ENCODE results near the gene LMF2.
A peak's percentile ranks its signal among the peaks of the same experiment; 100 is the strongest.
"Not testable (repeated sequence)": the region's sequence is repeated elsewhere in the genome, so short reads cannot be mapped to it uniquely, and the experiment has no call there.

Gene LMF2

DNA sequence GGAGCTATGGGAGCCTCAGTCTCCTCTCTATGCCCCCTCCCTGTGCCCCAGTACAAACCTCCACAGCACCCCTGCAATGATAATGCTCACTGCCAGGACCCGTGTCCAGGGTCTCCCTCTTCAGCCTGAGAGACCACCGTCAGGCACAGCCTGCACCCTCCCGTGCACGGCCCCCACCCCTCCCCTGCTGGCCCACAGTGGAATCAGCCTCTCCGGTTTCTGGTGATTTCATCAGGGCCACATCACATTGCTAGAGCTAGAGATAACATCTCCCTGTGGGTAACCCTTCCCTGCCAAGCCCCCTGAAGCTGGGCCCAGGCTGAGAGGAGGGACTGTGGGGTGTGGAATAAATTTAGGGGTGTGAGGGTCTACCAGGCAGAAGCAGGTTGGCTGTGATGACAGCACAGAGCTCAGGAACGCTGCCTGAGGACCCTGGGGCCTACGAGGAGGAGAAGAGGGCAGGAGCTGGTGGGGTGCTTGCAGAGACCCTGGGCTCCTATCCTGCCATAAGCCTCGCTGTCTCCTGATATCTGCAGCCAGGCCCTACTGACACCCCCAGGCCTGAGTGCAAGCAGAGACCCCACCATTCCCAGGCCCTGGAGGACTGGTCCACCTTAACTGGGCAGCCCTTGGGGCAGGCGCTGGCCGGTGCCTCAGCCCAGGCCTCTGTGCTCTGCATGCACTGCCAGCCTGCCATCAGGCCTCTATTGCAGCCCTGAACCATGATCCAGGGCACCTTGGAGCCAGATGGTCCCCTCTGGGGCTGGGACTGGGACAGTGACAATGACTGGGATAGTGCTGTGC, 38.2 kb upstream of the LMF2 start, which contains the start of gene KLHDC7B:
Gene KLHDC7B, plus strand, starts transcription at position 378 of the 804 bp plus-strand sequence. Its CDS starts 345 bp downstream, at position 723.
- peak within 1 kb of the TSS; percentile 65 for H3K9ac ChIP-seq (ENCODE audit: low read length)
- H3K27me3 ChIP-seq (ENCODE audit: control insufficient read depth, insufficient read depth, low read length), result peaks cover 45% of the 10 kb centered on the region
- peaks cover 34% of the 10 kb centered on the region for H3K4me1 ChIP-seq (ENCODE audit: control insufficient read depth, insufficient read depth, low read length)
- no peak within 1 kb of the TSS for H3K4me3 ChIP-seq (ENCODE audit: low read length)
- no peaks in the 10 kb centered on the region for H3K36me3 ChIP-seq (ENCODE audit: control insufficient read depth, insufficient read depth, low read length)
- H3K9me3 ChIP-seq (ENCODE audit: control insufficient read depth, low read length), result no peaks in the 10 kb centered on the region

GRCh38 chr22:50544746-50545253, 37.3 kb upstream of the LMF2 start:
- Histone ChIP-seq H3K36me3 (ENCODE audit: control insufficient read depth, insufficient read depth, low read length) (no peaks in the 10 kb centered on the region), H3K9ac (ENCODE audit: low read length) (peak overlapping the region; percentile 65), H3K27me3 (ENCODE audit: control insufficient read depth, insufficient read depth, low read length) (peaks cover 39% of the 10 kb centered on the region), H3K9me3 (ENCODE audit: control insufficient read depth, low read length) (no peaks in the 10 kb centered on the region), H3K4me3 (ENCODE audit: low read length) (no peak overlapping the region), H3K4me1 (ENCODE audit: control insufficient read depth, insufficient read depth, low read length) (peaks cover 40% of the 10 kb centered on the region)

GRCh38 chr22:50544078-50544745, 36.7 kb upstream of the LMF2 start:
- peaks cover 44% of the 10 kb centered on the region for H3K4me1 ChIP-seq (ENCODE audit: control insufficient read depth, insufficient read depth, low read length)
- peak overlapping the region; percentile 8 for H3K4me3 ChIP-seq (ENCODE audit: low read length)
- H3K27me3 ChIP-seq (ENCODE audit: control insufficient read depth, insufficient read depth, low read length), result peaks cover 36% of the 10 kb centered on the region
- H3K9me3 ChIP-seq (ENCODE audit: control insufficient read depth, low read length), result no peaks in the 10 kb centered on the region
- peak overlapping the region; percentile 65 for H3K9ac ChIP-seq (ENCODE audit: low read length)
- H3K36me3 ChIP-seq (ENCODE audit: control insufficient read depth, insufficient read depth, low read length), result no peaks in the 10 kb centered on the region

DNA sequence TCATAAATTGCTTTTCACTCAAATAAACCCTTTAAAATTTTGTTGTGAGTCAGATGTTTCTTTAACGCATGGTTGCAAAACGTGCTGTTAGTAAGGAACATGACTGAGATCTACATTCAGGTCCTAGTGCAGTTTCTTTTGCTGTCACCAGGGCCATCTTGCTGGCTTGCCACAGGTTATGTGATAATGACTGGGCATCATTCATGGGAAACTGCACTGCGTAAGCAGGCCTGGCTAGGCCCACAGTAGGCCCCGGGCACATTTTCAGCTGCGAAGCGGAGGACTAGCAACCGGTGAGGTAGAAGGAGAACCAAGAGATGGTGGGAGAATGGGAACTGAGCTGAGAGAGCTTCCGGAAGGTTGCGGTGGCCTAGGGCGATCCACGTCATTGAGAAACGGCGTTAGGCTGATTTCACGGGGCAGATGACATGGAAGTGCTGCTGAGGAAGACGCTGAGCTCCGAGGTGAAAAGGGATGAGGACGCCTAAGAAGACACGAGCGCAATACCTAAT, 35.0 kb upstream of the LMF2 start:
- no peaks in the 10 kb centered on the region for H3K9me3 ChIP-seq (ENCODE audit: control insufficient read depth, low read length)
- peaks cover 46% of the 10 kb centered on the region for H3K4me1 ChIP-seq (ENCODE audit: control insufficient read depth, insufficient read depth, low read length)
- H3K27me3 ChIP-seq (ENCODE audit: control insufficient read depth, insufficient read depth, low read length), result peaks cover 19% of the 10 kb centered on the region
- no peak overlapping the region for H3K4me3 ChIP-seq (ENCODE audit: low read length)
- H3K36me3 ChIP-seq (ENCODE audit: control insufficient read depth, insufficient read depth, low read length), result no peaks in the 10 kb centered on the region
- H3K9ac ChIP-seq (ENCODE audit: low read length), result no peak overlapping the region

DNA sequence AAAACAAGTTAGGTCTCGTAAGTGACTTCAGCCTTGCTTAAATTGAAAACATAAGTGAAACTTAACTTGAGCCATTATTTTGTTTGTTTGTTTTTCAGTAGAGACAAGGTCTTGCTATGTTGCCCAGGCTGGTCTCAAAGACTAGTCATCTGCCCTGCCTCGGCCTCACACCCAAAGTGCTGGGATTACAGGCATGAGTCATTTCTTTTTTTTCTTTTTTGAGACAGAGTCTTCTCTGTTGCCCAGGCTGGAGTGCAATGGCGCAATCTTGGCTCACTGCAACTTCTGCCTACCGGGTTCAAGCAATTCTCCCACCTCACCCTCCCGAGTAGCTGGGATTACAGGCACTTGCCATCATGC, 34.1 kb upstream of the LMF2 start:
- H3K36me3 ChIP-seq (ENCODE audit: control insufficient read depth, insufficient read depth, low read length); H3K9ac ChIP-seq (ENCODE audit: low read length); H3K9me3 ChIP-seq (ENCODE audit: control insufficient read depth, low read length); H3K4me3 ChIP-seq (ENCODE audit: low read length): not testable (repeated sequence)
- Histone ChIP-seq H3K27me3 (ENCODE audit: control insufficient read depth, insufficient read depth, low read length) (peaks cover 12% of the 10 kb centered on the region), H3K4me1 (ENCODE audit: control insufficient read depth, insufficient read depth, low read length) (peaks cover 46% of the 10 kb centered on the region)

- H3K9ac ChIP-seq (ENCODE audit: low read length), result no peak overlapping the region
- peaks cover 4% of the 10 kb centered on the region for H3K27me3 ChIP-seq (ENCODE audit: control insufficient read depth, insufficient read depth, low read length)
Measured at GRCh38 chr22:50540381-50540780, 32.9 kb upstream of the LMF2 start.

GRCh38 chr22:50537765-50538164, 30.3 kb upstream of the LMF2 start:
- H3K36me3 ChIP-seq (ENCODE audit: control insufficient read depth, insufficient read depth, low read length), result no peaks in the 10 kb centered on the region
- H3K4me1 ChIP-seq (ENCODE audit: control insufficient read depth, insufficient read depth, low read length), result peaks cover 39% of the 10 kb centered on the region
- H3K9me3 ChIP-seq (ENCODE audit: control insufficient read depth, low read length), result no peaks in the 10 kb centered on the region
- peak overlapping the region; percentile 39 for H3K9ac ChIP-seq (ENCODE audit: low read length)
- H3K4me3 ChIP-seq (ENCODE audit: low read length), result no peak overlapping the region
- no peaks in the 10 kb centered on the region for H3K27me3 ChIP-seq (ENCODE audit: control insufficient read depth, insufficient read depth, low read length)

More at GRCh38 chr22:50540381-50540780, 32.9 kb upstream of the LMF2 start:
- H3K4me3 ChIP-seq (ENCODE audit: low read length), result no peak overlapping the region
- no peaks in the 10 kb centered on the region for H3K36me3 ChIP-seq (ENCODE audit: control insufficient read depth, insufficient read depth, low read length)
- H3K9me3 ChIP-seq (ENCODE audit: control insufficient read depth, low read length), result no peaks in the 10 kb centered on the region
- H3K4me1 ChIP-seq (ENCODE audit: control insufficient read depth, insufficient read depth, low read length), result peaks cover 46% of the 10 kb centered on the region

DNA sequence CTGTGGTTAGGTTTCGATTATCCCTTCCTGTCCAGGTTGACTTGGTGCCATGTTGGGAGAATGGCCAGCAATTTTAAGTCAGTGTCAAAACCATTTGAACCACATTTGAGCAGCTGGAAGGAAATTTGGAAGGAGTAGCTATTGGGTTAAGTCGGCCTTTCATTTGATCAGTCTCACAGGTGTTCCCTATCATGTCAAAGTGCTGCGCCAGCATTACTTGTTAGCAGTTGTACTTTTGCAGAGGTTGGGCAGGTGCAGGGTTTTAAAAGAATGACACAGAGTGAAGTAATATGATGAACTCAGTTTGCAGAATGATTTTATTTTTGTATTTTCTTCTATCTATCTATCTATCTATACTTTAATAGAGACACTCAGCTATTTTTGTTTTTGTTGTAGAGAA, 28.7 kb upstream of the LMF2 start:
- H3K4me1 ChIP-seq (ENCODE audit: control insufficient read depth, insufficient read depth, low read length), result peaks cover 47% of the 10 kb centered on the region

DNA sequence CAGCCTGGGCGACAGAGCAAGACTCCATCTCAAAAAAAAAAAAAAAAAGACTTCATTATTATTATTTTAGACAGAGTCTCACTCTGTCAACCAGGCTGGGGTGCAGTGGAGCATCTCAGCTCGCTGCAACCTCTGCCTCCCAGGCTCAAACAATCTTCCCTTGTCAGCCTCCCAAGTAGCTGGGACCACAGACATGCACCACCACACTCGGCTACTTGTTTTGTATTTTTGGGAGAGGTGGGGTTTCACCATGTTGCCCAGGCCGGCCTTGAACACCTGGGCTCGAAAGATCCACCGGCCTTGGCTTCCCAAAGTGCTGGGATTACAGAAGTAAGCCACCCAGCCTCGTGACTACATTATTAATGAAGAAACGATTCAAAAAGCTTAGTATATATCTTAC, 27.6 kb upstream of the LMF2 start:
- Histone ChIP-seq H3K4me3 (ENCODE audit: low read length) (no peak overlapping the region), H3K9me3 (ENCODE audit: control insufficient read depth, low read length) (no peaks in the 10 kb centered on the region), H3K27me3 (ENCODE audit: control insufficient read depth, insufficient read depth, low read length) (no peaks in the 10 kb centered on the region), H3K4me1 (ENCODE audit: control insufficient read depth, insufficient read depth, low read length) (peaks cover 49% of the 10 kb centered on the region), H3K36me3 (ENCODE audit: control insufficient read depth, insufficient read depth, low read length) (no peaks in the 10 kb centered on the region), H3K9ac (ENCODE audit: low read length) (no peak overlapping the region)

More for the DNA sequence above, 28.7 kb upstream of the LMF2 start:
- H3K9me3 ChIP-seq (ENCODE audit: control insufficient read depth, low read length), result no peaks in the 10 kb centered on the region
- H3K4me3 ChIP-seq (ENCODE audit: low read length), result no peak overlapping the region
- H3K36me3 ChIP-seq (ENCODE audit: control insufficient read depth, insufficient read depth, low read length), result no peaks in the 10 kb centered on the region
- H3K27me3 ChIP-seq (ENCODE audit: control insufficient read depth, insufficient read depth, low read length), result no peaks in the 10 kb centered on the region
- H3K9ac ChIP-seq (ENCODE audit: low read length), result no peak overlapping the region

DNA sequence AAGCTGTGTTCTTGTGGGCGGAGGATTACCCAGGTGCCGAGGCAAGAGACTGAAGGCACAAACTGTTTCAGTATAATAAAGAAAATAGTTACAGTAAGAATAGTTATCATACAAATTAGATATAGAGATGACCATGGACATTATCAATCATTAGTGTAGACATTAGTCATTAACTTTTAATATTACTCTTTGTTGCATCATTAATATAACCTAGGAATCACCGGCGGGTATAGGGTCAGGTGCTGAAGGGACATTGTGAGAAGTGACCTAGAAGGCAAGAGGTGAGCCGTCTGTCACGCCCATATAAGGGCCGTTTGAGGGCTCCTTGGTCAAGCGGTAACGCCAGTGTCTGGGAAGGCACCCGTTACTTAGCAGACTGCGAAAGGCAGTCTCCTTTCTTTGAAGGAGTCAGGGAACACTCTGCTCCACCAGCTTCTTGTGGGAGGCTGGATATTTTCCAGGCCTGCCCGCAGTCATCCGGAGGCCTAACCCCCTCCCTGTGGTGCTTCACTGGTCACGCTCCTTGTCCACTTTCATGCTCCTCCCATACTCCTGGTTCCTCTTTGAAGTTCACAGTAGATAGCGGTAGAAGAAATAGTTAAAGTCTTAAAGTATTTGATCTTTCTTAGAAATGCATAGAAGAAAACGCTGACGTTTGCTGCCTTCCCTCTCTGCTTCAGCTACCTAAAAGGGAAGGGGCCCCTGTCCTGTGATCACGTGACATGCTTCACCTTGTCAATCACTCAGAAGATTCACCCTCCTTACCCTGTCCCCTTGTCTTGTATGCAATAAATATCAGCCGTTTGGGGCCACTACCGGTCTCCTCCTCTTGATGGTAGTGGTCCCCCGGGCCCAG, 26.6 kb upstream of the LMF2 start:
- H3K27me3 ChIP-seq (ENCODE audit: control insufficient read depth, insufficient read depth, low read length); H3K9ac ChIP-seq (ENCODE audit: low read length): not testable (repeated sequence)

GRCh38 chr22:50532824-50533796, 25.6 kb upstream of the LMF2 start:
- Histone ChIP-seq H3K36me3 (ENCODE audit: control insufficient read depth, insufficient read depth, low read length) (no peaks in the 10 kb centered on the region), H3K9ac (ENCODE audit: low read length) (peak overlapping the region; percentile 99), H3K27me3 (ENCODE audit: control insufficient read depth, insufficient read depth, low read length) (no peaks in the 10 kb centered on the region), H3K9me3 (ENCODE audit: control insufficient read depth, low read length) (no peaks in the 10 kb centered on the region), H3K4me3 (ENCODE audit: low read length) (no peak overlapping the region), H3K4me1 (ENCODE audit: control insufficient read depth, insufficient read depth, low read length) (peaks cover 39% of the 10 kb centered on the region)

More for the DNA sequence above, 26.6 kb upstream of the LMF2 start:
- H3K4me1 ChIP-seq (ENCODE audit: control insufficient read depth, insufficient read depth, low read length), result peaks cover 45% of the 10 kb centered on the region
- H3K9me3 ChIP-seq (ENCODE audit: control insufficient read depth, low read length); H3K4me3 ChIP-seq (ENCODE audit: low read length); H3K36me3 ChIP-seq (ENCODE audit: control insufficient read depth, insufficient read depth, low read length): not testable (repeated sequence)
